Stomach (tissue), 9 donors: ENCODE measurements around the gene IL36RN. TPM values are rescaled to one million over a fixed set of nuclear protein-coding genes. Genes with fewer than 3 reads are reported as not detected.

Experiments
- DNase-seq, 2 donors: peaks; one replicate each; pipeline versions ENCODE4 v3.0.0 to v3.0.0-alpha.2; 2013 to 2019
- H3K27ac ChIP-seq, 5 donors: fragments of 200-600 bp in 4 of 5; sonication (generic) in 4 of 5; one replicate each; pipeline ENCODE4 v1.5.1; 2013 to 2019; ENCODE audit warnings: mild to moderate bottlenecking in 1 of 5, moderate library complexity in 1 of 5
- H3K27me3 ChIP-seq, 3 donors: fragments of 200-600 bp; sonication (generic); one replicate each; pipeline ENCODE4 v1.5.1; 2017 to 2019; ENCODE audit warnings: mixed run types in 1 of 3
- H3K36me3 ChIP-seq, 4 donors: fragments of 200-600 bp; sonication (generic); 1 replicate in 3 of 4; 2 replicates in 1 of 4; pipeline ENCODE4 v1.5.1; 2016 to 2019
- H3K4me1 ChIP-seq, 4 donors: fragments of 200-600 bp; sonication (generic); one replicate each; pipeline ENCODE4 v1.5.1; 2016 to 2019
- H3K4me3 ChIP-seq, 4 donors: fragments of 200-600 bp; sonication (generic) in 3 of 4; one replicate each; pipeline ENCODE4 v1.5.1; 2016 to 2019; ENCODE audit warnings: mild to moderate bottlenecking in 1 of 4
- H3K9me3 ChIP-seq, 4 donors: fragments of 200-600 bp; sonication (generic); one replicate each; pipeline ENCODE4 v1.5.1; 2016 to 2019
- CTCF ChIP-seq, 7 experiments: fragments of 450-650 bp in 4 of 7; fragments of 200-600 bp in 3 of 7; sonication (generic) in 3 of 7; IDR thresholded peaks; one replicate each; pipeline ENCODE4 v1.5.1; 2016 to 2019; ENCODE audit warnings: antibody characterized with exemption in 7 of 7, control low read depth in 2 of 7, mild to moderate bottlenecking in 1 of 7
- EP300 ChIP-seq: sonication (generic); formaldehyde crosslinking; IDR thresholded peaks from one replicate; pipeline ENCODE4 v1.6.1; 2017; ENCODE audit warnings: antibody characterized with exemption
- POLR2A ChIP-seq, 4 donors: fragments of 450-650 bp; IDR thresholded peaks; one replicate each; pipeline ENCODE4 v1.6.1; 2016; ENCODE audit warnings: antibody characterized with exemption in 4 of 4, control low read depth in 2 of 4, mild to moderate bottlenecking in 1 of 4, moderate library complexity in 1 of 4
- POLR2AphosphoS5 ChIP-seq, 3 donors: sonication (generic); formaldehyde crosslinking; IDR thresholded peaks; one replicate each; pipeline ENCODE4 v1.6.1; 2016; ENCODE audit warnings: antibody characterized with exemption in 3 of 3
- WGBS, 5 donors: extraction: QIAGEN DNeasy Blood & Tissue Kit in 3 of 5; methylation state at CpG; one replicate each; pipeline versions ENCODE4 v1.1.5 to v1.1.7; 2013 to 2018; 5-methylcytosine and 5-hydroxymethylcytosine counted together
- intact Hi-C: fragments of 100-400 bp; cut with DNase I; formaldehyde crosslinking; loops from one replicate; pipeline ENCODE4 v1.15.1; 2023; ENCODE audit warnings: low total_unique reads
- polyA plus RNA-seq, 3 donors: library from polyadenylated mRNA; stranded (reverse); fragments of 200-250 nt; gene quantifications; one replicate each; pipeline ENCODE4 v1.2.3, GENCODE V29; 2013
- total RNA-seq, 5 donors: library from RNA; depleted of rRNA; stranded (reverse); fragments of >200 nt; gene quantifications; one replicate each; pipeline versions ENCODE4 v1.1.0 to v1.2.3, GENCODE V29; 2014 to 2016
- donor health status: healthy with polysubstance abuse.
- donor health status: Bipolar disorder and iron deficiency.
- donor health status: healthy.

The IL36RN gene
- total and polyA plus RNA-seq, 8 donors: 1.8 TPM; not detected in 7

- no peak for DNase-seq
- 57 to 77% (median 65%) methylated on average over 2 of the region's 2 CpGs for WGBS, 5 donors
- peaks cover 0 to 24% (median 0%) of the 10 kb centered on the region in 3 donors for H3K27me3 ChIP-seq
- H3K27ac ChIP-seq: no peak overlapping the region
- H3K4me1 ChIP-seq: no peaks in the 10 kb centered on the region
- intact Hi-C loops: no loop called here
- no peaks in the 10 kb centered on the region for H3K36me3 ChIP-seq
- H3K4me3 ChIP-seq: no peak overlapping the region
- TF ChIP-seq CTCF (IDR thresholded peaks at IDR 0.05): no peak
- TF ChIP-seq EP300: no peak
- no peaks in the 10 kb centered on the region for H3K9me3 ChIP-seq
Observed at GRCh38 chr2:113025737-113026136, 33.3 kb upstream of the IL36RN start.

GRCh38 chr2:113027691-113028090 is 31.3 kb upstream of the IL36RN start:
- no peak overlapping the region for H3K4me3 ChIP-seq
- DNase-seq: no peak
- H3K9me3 ChIP-seq: no peaks in the 10 kb centered on the region
- intact Hi-C loops: no loop called here
- peaks cover 0 to 24% (median 0%) of the 10 kb centered on the region in 3 donors for H3K27me3 ChIP-seq
- WGBS, 5 donors: 76 to 94% (median 90%) methylated on average over 2 of the region's 2 CpGs
- H3K4me1 ChIP-seq: no peaks in the 10 kb centered on the region
- TF ChIP-seq POLR2AphosphoS5 (IDR thresholded peaks at IDR 0.05): no peak
- TF ChIP-seq POLR2A (IDR thresholded peaks at IDR 0.05): no peak
- TF ChIP-seq CTCF (IDR thresholded peaks at IDR 0.05): no peak
- TF ChIP-seq EP300: no peak
- no peak overlapping the region for H3K27ac ChIP-seq
- H3K36me3 ChIP-seq: no peaks in the 10 kb centered on the region

DNA sequence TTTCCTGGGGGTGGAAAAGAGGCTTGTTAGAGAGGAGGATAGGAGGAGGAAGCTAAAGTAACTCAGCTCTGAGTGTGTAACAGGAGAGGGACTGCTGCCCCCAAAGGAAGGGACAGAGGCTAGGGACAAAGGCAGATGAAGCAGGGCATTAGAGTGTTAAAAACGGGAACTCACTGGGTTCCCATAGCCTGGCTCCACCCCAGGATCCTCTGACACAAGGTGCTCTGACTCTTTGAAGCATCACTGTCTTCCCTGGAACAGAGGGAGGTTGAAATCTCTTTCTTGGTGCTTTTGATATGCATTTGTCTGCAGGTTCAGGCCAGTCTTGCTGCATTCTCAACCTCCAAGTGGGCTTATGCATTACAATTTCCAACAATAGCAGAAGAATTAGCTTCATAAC is 30.9 kb upstream of the IL36RN start:
- Histone ChIP-seq H3K4me3 (no peak overlapping the region), H3K4me1 (no peaks in the 10 kb centered on the region), H3K9me3 (no peaks in the 10 kb centered on the region), H3K27ac (no peak overlapping the region), H3K36me3 (no peaks in the 10 kb centered on the region), H3K27me3 (peaks cover 0 to 24% (median 0%) of the 10 kb centered on the region in 3 donors)
- WGBS, 5 donors: 14 to 32% (median 20%) methylated on average over 1 of the region's 1 CpG
- intact Hi-C loops: no loop called here
- TF ChIP-seq EP300 (no peak), POLR2A (IDR thresholded peaks at IDR 0.05) (no peak), POLR2AphosphoS5 (IDR thresholded peaks at IDR 0.05) (no peak), CTCF (IDR thresholded peaks at IDR 0.05) (no peak)
- no peak for DNase-seq

- no peaks in the 10 kb centered on the region for H3K9me3 ChIP-seq
- no peaks in the 10 kb centered on the region for H3K4me1 ChIP-seq
- no peak for TF ChIP-seq CTCF (IDR thresholded peaks at IDR 0.05)
- TF ChIP-seq EP300: no peak
- TF ChIP-seq POLR2AphosphoS5 (IDR thresholded peaks at IDR 0.05): no peak
- TF ChIP-seq POLR2A (IDR thresholded peaks at IDR 0.05): no peak
- intact Hi-C loops: no loop called here
- H3K27me3 ChIP-seq: peaks cover 0 to 15% (median 0%) of the 10 kb centered on the region in 3 donors
- DNase-seq: no peak
- 86 to 100% (median 95%) methylated on average over 1 of the region's 1 CpG for WGBS, 5 donors
- no peak overlapping the region for H3K27ac ChIP-seq
- no peaks in the 10 kb centered on the region for H3K36me3 ChIP-seq
- no peak overlapping the region for H3K4me3 ChIP-seq
Observed at GRCh38 chr2:113032737-113033136, 26.3 kb upstream of the IL36RN start.
